K562 (cell line): ENCODE results near the gene NDUFAF3. TPM values are rescaled to one million over a fixed set of nuclear protein-coding genes. Genes with fewer than 3 reads are reported as not detected.

Experiments
- BRF1 ChIP-seq: IDR thresholded peaks from 3 replicates; pipeline ENCODE4 v1.6.1; 2011; ENCODE audit warnings: borderline replicate concordance, mild to moderate bottlenecking; ENCODE audit not compliant: insufficient read length; ENCODE audit errors: extremely low read depth
- CGGBP1 ChIP-seq: fragments of 250-450 bp; sonication (Bioruptor Pico); IDR thresholded peaks from 2 replicates; pipeline ENCODE4 v1.9.0; 2021; ENCODE audit warnings: mild to moderate bottlenecking
- CXXC5 ChIP-seq: fragments of 250-450 bp; sonication (Bioruptor Pico); IDR thresholded peaks from 2 replicates; pipeline ENCODE4 v1.8.0; 2022; ENCODE audit warnings: inconsistent platforms, mild to moderate bottlenecking, moderate library complexity
- GABPB1 ChIP-seq: sonication (generic); formaldehyde crosslinking; IDR thresholded peaks from 2 replicates; pipeline ENCODE4 v1.8.0; 2022; ENCODE audit warnings: mild to moderate bottlenecking, missing genetic modification reagents
- GTF2A2 ChIP-seq: IDR thresholded peaks from 2 replicates; pipeline ENCODE4 v1.6.1; 2016; ENCODE audit warnings: mild to moderate bottlenecking, missing genetic modification characterization, missing compliant biosample characterization
- KAT7 ChIP-seq: sonication (generic); formaldehyde crosslinking; IDR thresholded peaks from 2 replicates; pipeline ENCODE4 v1.8.0; 2022; ENCODE audit warnings: missing genetic modification reagents, mild to moderate bottlenecking, borderline replicate concordance
- KHSRP ChIP-seq: fragments of 450-650 bp; IDR thresholded peaks from 2 replicates; pipeline ENCODE4 v1.6.1; 2017
- MCM5 ChIP-seq: fragments of 450-650 bp; IDR thresholded peaks from 2 replicates; pipeline ENCODE4 v1.6.1; 2016; ENCODE audit warnings: low read depth
- MECOM ChIP-seq: fragments of 250-450 bp; sonication (Bioruptor Pico); IDR thresholded peaks from 2 replicates; pipeline ENCODE4 v1.8.0; 2022; ENCODE audit warnings: inconsistent platforms
- PHF8 ChIP-seq: fragments of 200-600 bp; sonication (generic); IDR thresholded peaks from 2 replicates; pipeline ENCODE4 v1.6.1; 2012; ENCODE audit warnings: mixed run types, mild to moderate bottlenecking, inconsistent platforms, low read length, moderate library complexity, borderline replicate concordance
- RERE ChIP-seq: sonication (generic); formaldehyde crosslinking; IDR thresholded peaks from 2 replicates; pipeline ENCODE4 v1.8.0; 2023; ENCODE audit warnings: missing genetic modification reagents, mild to moderate bottlenecking, borderline replicate concordance
- SRSF7 ChIP-seq: fragments of 200-400 bp; formaldehyde crosslinking; optimal IDR thresholded peaks from 2 replicates; pipeline ENCODE3; 2017; ENCODE audit warnings: mild to moderate bottlenecking, low read depth, low read length
- TEAD4 ChIP-seq, 2 experiments: sonication (generic) in 1 of 2; formaldehyde crosslinking in 1 of 2; IDR thresholded peaks; 2 replicates each; pipeline versions ENCODE4 v1.6.1 to v1.8.0; 2012 to 2022; ENCODE audit warnings: borderline replicate concordance in 1 of 2, inconsistent platforms in 1 of 2, low read length in 1 of 2, mild to moderate bottlenecking in 1 of 2, missing genetic modification reagents in 1 of 2
- polyA plus RNA-seq, 8 experiments: library from polyadenylated mRNA; depleted of rRNA in 4 of 8; stranded (reverse) in 5 of 8; unstranded in 3 of 8; fragments of >200 nt; fragmentation: Nextera tagmentation in 2 of 8; fragmentation: Illumina TruSeq in 1 of 8; extraction: Ambion mirVana in 2 of 8; extraction: Trizol in 1 of 8; gene quantifications; 2 replicates each; pipeline versions ENCODE4 v1.2.1 to v1.2.3, GENCODE V29; 2011 to 2014; ENCODE audit warnings: inconsistent platforms in 1 of 8, missing spikeins in 1 of 8
- total RNA-seq, 7 experiments: library from RNA; depleted of rRNA in 6 of 7; stranded (reverse); fragments of >200 nt in 6 of 7; fragmentation: Illumina TruSeq in 2 of 7; extraction: Trizol in 2 of 7; gene quantifications; 2 replicates each; pipeline versions ENCODE4 v1.2.1 to v1.2.3, GENCODE V29; 2011 to 2021; ENCODE audit warnings: low replicate concordance in 1 of 7
- TF ChIP-seq, protein P1 (sequence below): fragments of 200-800 bp; sonication (Bioruptor generic); IDR thresholded peaks from 2 replicates; pipeline ENCODE4 v1.6.1; 2017; ENCODE audit warnings: missing genetic modification characterization, missing compliant biosample characterization
- TF ChIP-seq, protein P2 (sequence below), 2 experiments: IDR thresholded peaks; 2 replicates each; pipeline ENCODE4 v1.6.1; 2012; ENCODE audit warnings: improper control_type of control experiment in 2 of 2, low read depth in 2 of 2, low read length in 2 of 2, borderline replicate concordance in 1 of 2

The NDUFAF3 gene
- total and polyA plus RNA-seq, 9 of the 15 experiments (the other 6 are each of a cell fraction or from before 2014, with no cell fraction given) = 17.0 to 127 (median 36.3) TPM

DNA sequence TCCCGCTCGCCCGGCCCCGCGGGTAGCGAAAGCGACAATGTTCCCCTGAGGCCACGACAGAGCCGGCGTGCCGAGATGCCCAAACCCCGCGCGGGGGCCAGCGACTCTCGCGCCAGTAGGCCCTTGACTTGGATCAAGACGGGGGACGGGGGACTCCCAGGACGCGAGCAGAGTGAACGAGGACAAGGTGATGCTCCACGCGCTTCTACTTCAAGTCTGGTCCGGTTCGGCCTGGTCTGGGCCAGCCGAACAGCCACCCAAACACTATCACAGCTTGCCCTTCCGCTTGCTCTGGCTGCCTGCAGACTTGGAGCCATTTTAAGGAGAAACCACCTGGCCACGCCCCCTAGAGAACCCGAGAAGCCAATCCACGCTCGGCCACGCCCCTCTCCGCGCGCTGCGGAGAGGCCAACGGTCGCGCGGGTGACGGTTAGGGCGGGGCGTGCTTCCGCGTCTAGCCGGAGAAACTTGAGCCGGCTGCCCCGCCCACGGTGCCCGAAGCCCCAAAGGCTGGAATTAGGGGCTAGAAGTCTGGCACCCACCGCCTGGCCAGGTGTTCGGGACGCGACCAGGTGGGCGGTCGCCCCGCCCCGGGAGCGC lies 608 bp upstream of the NDUFAF3 start (continued):
- peak; percentile 94; the same call in 1 of the 2 replicates for TF ChIP-seq KAT7 (CRISPR knock-in tag)
- TF ChIP-seq CGGBP1 = 0 out of 2 replicates have a peak, but pooled peaks have one; percentile 32
- TF ChIP-seq RERE (CRISPR knock-in tag) = no peak
- TF ChIP-seq KHSRP = no peak
- TF ChIP-seq TEAD4 (IDR thresholded peaks at IDR 0.05; ENCODE audit: low read length) = 0 out of 2 replicates have a peak, but pooled peaks have one; percentile 10
- no peak for TF ChIP-seq TEAD4 (CRISPR knock-in tag; IDR thresholded peaks at IDR 0.05; ENCODE audit: borderline replicate concordance)
- TF ChIP-seq MECOM = no peak
- TF ChIP-seq MCM5 = no peak
- peak; percentile 68 for TF ChIP-seq CXXC5 (CRISPR knock-in tag)
- TF ChIP-seq, protein P1, sequence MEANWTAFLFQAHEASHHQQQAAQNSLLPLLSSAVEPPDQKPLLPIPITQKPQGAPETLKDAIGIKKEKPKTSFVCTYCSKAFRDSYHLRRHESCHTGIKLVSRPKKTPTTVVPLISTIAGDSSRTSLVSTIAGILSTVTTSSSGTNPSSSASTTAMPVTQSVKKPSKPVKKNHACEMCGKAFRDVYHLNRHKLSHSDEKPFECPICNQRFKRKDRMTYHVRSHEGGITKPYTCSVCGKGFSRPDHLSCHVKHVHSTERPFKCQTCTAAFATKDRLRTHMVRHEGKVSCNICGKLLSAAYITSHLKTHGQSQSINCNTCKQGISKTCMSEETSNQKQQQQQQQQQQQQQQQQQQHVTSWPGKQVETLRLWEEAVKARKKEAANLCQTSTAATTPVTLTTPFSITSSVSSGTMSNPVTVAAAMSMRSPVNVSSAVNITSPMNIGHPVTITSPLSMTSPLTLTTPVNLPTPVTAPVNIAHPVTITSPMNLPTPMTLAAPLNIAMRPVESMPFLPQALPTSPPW (CRISPR knock-in tag) = peak; percentile 56
- TF ChIP-seq BRF1 = no peak
- peak; percentile 70; the same call in 1 of the 2 replicates for TF ChIP-seq GTF2A2 (tag)
- peak; percentile 89 for TF ChIP-seq PHF8
- TF ChIP-seq, protein P2, sequence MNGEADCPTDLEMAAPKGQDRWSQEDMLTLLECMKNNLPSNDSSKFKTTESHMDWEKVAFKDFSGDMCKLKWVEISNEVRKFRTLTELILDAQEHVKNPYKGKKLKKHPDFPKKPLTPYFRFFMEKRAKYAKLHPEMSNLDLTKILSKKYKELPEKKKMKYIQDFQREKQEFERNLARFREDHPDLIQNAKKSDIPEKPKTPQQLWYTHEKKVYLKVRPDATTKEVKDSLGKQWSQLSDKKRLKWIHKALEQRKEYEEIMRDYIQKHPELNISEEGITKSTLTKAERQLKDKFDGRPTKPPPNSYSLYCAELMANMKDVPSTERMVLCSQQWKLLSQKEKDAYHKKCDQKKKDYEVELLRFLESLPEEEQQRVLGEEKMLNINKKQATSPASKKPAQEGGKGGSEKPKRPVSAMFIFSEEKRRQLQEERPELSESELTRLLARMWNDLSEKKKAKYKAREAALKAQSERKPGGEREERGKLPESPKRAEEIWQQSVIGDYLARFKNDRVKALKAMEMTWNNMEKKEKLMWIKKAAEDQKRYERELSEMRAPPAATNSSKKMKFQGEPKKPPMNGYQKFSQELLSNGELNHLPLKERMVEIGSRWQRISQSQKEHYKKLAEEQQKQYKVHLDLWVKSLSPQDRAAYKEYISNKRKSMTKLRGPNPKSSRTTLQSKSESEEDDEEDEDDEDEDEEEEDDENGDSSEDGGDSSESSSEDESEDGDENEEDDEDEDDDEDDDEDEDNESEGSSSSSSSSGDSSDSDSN (IDR thresholded peaks at IDR 0.05; ENCODE audit: borderline replicate concordance in 1 of 2, low read depth in 2 of 2, low read length in 2 of 2) = peak in 1 of 2 experiments; percentile 67; a peak in 2 of 4 replicates
- no peak for TF ChIP-seq SRSF7
- TF ChIP-seq GABPB1 (CRISPR knock-in tag) = peak; percentile 47; the same call in 1 of the 2 replicates
